Fibroblast of lung (primary cell): ENCODE data around the gene ZDHHC6. TPM values are rescaled to one million over a fixed set of nuclear protein-coding genes. Genes with fewer than 3 reads are reported as not detected.
A peak's percentile ranks its signal among the peaks of the same experiment; 100 is the strongest.

Experiments
- DNase-seq, 2 donors: peaks; one replicate each; pipeline versions ENCODE4 v3.0.0 to v3.0.0-alpha.2; 2010; ENCODE audit warnings: low read depth in 2 of 2
- H2AFZ ChIP-seq: 2 replicates; pipeline ENCODE4 v1.5.1; 2012; ENCODE audit warnings: low read length, control low read depth, inconsistent platforms
- H3K27ac ChIP-seq: 2 replicates; pipeline ENCODE4 v1.5.1; 2011; ENCODE audit warnings: low read length, control low read depth; ENCODE audit not compliant: insufficient read depth
- H3K27me3 ChIP-seq: 2 replicates; pipeline ENCODE4 v1.5.1; 2011; ENCODE audit warnings: mild to moderate bottlenecking, low read length; ENCODE audit not compliant: control insufficient read depth, insufficient read depth
- H3K36me3 ChIP-seq: 2 replicates; pipeline ENCODE4 v1.5.1; 2011; ENCODE audit warnings: low read length; ENCODE audit not compliant: control insufficient read depth, insufficient read depth
- H3K4me1 ChIP-seq: 2 replicates; pipeline ENCODE4 v1.5.1; 2011; ENCODE audit warnings: low read length; ENCODE audit not compliant: control insufficient read depth, insufficient read depth; ENCODE audit errors: extremely low read depth
- H3K4me2 ChIP-seq: 2 replicates; pipeline ENCODE4 v1.5.1; 2011; ENCODE audit warnings: low read length, control low read depth; ENCODE audit not compliant: insufficient read depth; ENCODE audit errors: extremely low read depth
- H3K4me3 ChIP-seq, 4 experiments: fragments of 200-600 bp in 1 of 4; sonication (generic) in 1 of 4; replicated peaks in 1 of 4; 2 replicates each; pipeline ENCODE4 v1.5.1; 2011 to 2016; ENCODE audit warnings: low read length in 4 of 4, low read depth in 3 of 4, mild to moderate bottlenecking in 3 of 4, control low read depth in 2 of 4, inconsistent platforms in 1 of 4, mixed read lengths in 1 of 4; ENCODE audit not compliant: insufficient read depth in 1 of 4; ENCODE audit errors: control extremely low read depth in 1 of 4
- H3K79me2 ChIP-seq: 2 replicates; pipeline ENCODE4 v1.5.1; 2012; ENCODE audit warnings: mild to moderate bottlenecking, low read length, inconsistent platforms; ENCODE audit not compliant: control insufficient read depth, insufficient read depth
- H3K9ac ChIP-seq: 2 replicates; pipeline ENCODE4 v1.5.1; 2011; ENCODE audit warnings: mild to moderate bottlenecking, low read length, control low read depth; ENCODE audit not compliant: insufficient read depth
- H3K9me3 ChIP-seq: 2 replicates; pipeline ENCODE4 v1.5.1; 2012; ENCODE audit warnings: low read depth, low read length; ENCODE audit not compliant: control insufficient read depth, insufficient read depth
- H4K20me1 ChIP-seq: 2 replicates; pipeline ENCODE4 v1.5.1; 2011; ENCODE audit warnings: low read length; ENCODE audit not compliant: control insufficient read depth, insufficient read depth; ENCODE audit errors: extremely low read depth
- EZH2 ChIP-seq: IDR thresholded peaks from 2 replicates; pipeline ENCODE4 v1.5.1; 2012; ENCODE audit warnings: low read length, control low read depth, mild to moderate bottlenecking; ENCODE audit errors: missing control alignments
- polyA plus RNA-seq, 2 donors: library from polyadenylated mRNA; depleted of rRNA in 1 of 2; stranded (reverse) in 1 of 2; unstranded in 1 of 2; fragments of >200 nt; gene quantifications; 2 replicates each; pipeline ENCODE4 v1.2.1, GENCODE V29; 2011 to 2012; ENCODE audit warnings: missing spikeins in 1 of 2
- total RNA-seq: library from RNA; depleted of rRNA; stranded (reverse); fragments of >200 nt; gene quantifications from 2 replicates; pipeline ENCODE4 v1.2.1, GENCODE V29; 2014
- TF ChIP-seq, protein P1 (sequence below), 2 donors: IDR thresholded peaks in 1 of 2; conservative IDR thresholded peaks in 1 of 2; 1 replicate in 1 of 2; 2 replicates in 1 of 2; pipeline ENCODE4 v1.5.1; 2011 to 2012; ENCODE audit warnings: low read length in 2 of 2, control low read depth in 1 of 2, inconsistent platforms in 1 of 2, low read depth in 1 of 2, mild to moderate bottlenecking in 1 of 2

The ZDHHC6 gene
- total and polyA plus RNA-seq, 2 donors (not counting 1 experiment from before 2014, with no cell fraction given): 29.9 to 37.8 TPM

DNA sequence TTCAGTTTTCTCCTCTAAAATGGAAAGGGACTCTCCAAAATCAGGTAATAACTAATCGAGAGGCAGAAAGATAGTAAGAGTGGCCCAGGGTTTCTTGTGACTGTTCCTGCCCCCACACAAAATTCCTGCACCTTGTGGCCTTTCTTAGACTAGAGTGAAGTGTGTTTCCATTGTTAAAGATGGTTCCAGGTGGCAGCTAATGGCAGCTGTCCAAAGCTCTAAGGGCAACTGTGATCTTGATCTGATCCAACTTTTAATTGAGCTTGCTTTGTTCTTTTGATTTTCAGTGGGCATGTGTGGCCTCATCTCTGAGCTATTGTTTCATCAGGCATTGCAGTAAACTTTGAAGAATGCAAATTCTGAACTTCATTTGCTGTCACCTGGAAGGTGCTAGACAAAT is 53.4 kb downstream of the ZDHHC6 start:
- Histone ChIP-seq H3K4me3 (no peak overlapping the region), H3K36me3 (no peaks in the 10 kb centered on the region), H3K27me3 (no peaks in the 10 kb centered on the region), H3K9ac (no peak overlapping the region), H4K20me1 (no peaks in the 10 kb centered on the region), H3K27ac (no peak overlapping the region), H3K9me3 (no peaks in the 10 kb centered on the region), H2AFZ (no peak overlapping the region), H3K4me2 (no peak overlapping the region), H3K79me2 (no peaks in the 10 kb centered on the region), H3K4me1 (no peaks in the 10 kb centered on the region)
- no peak for DNase-seq
- TF ChIP-seq, protein P1, sequence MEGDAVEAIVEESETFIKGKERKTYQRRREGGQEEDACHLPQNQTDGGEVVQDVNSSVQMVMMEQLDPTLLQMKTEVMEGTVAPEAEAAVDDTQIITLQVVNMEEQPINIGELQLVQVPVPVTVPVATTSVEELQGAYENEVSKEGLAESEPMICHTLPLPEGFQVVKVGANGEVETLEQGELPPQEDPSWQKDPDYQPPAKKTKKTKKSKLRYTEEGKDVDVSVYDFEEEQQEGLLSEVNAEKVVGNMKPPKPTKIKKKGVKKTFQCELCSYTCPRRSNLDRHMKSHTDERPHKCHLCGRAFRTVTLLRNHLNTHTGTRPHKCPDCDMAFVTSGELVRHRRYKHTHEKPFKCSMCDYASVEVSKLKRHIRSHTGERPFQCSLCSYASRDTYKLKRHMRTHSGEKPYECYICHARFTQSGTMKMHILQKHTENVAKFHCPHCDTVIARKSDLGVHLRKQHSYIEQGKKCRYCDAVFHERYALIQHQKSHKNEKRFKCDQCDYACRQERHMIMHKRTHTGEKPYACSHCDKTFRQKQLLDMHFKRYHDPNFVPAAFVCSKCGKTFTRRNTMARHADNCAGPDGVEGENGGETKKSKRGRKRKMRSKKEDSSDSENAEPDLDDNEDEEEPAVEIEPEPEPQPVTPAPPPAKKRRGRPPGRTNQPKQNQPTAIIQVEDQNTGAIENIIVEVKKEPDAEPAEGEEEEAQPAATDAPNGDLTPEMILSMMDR (conservative IDR thresholded peaks at IDR 0.05 in 1 of 2, IDR thresholded peaks at IDR 0.05 in 1 of 2; ENCODE audit: low read depth in 1 of 2, low read length in 2 of 2): no peak
- TF ChIP-seq EZH2: no peak

DNA sequence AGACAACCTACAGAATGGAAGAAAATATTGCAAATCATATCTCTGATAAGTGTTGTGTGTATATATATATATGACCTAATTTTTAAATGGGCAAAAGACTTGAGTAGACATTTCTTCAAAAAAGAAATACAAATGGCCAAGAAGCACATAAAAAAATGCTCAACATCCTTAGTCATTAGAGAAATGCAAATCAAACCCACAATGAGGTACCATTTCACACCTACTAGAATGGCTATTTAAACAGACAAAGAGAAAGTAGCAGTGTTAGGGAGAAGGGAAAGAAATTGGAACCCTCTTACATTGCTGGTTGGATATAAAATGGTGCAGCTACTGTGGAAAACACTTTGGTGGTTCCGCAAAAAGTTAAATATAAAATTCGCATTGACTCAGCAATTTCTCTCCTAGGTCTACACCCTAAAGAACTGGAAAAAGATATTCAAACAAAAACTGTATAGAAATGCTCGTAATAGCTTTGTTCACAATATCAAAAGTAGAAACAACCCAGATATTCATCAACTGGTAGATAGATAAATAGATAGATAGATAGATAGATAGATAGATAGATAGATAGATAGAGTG is 56.5 kb downstream of the ZDHHC6 start:
- no peak overlapping the region for H2AFZ ChIP-seq
- TF ChIP-seq, protein P1 (conservative IDR thresholded peaks at IDR 0.05 in 1 of 2, IDR thresholded peaks at IDR 0.05 in 1 of 2; ENCODE audit: low read depth in 1 of 2, low read length in 2 of 2): no peak
- TF ChIP-seq EZH2: no peak
- H3K4me3 ChIP-seq: no peak overlapping the region
- no peak overlapping the region for H3K4me2 ChIP-seq
- DNase-seq: no peak
- H3K27me3 ChIP-seq: no peaks in the 10 kb centered on the region
- H3K9me3 ChIP-seq: no peaks in the 10 kb centered on the region
- H3K27ac ChIP-seq: no peak overlapping the region
- no peak overlapping the region for H3K9ac ChIP-seq
- no peaks in the 10 kb centered on the region for H3K79me2 ChIP-seq
- no peaks in the 10 kb centered on the region for H3K4me1 ChIP-seq
- H4K20me1 ChIP-seq: no peaks in the 10 kb centered on the region
- H3K36me3 ChIP-seq: no peaks in the 10 kb centered on the region

DNA sequence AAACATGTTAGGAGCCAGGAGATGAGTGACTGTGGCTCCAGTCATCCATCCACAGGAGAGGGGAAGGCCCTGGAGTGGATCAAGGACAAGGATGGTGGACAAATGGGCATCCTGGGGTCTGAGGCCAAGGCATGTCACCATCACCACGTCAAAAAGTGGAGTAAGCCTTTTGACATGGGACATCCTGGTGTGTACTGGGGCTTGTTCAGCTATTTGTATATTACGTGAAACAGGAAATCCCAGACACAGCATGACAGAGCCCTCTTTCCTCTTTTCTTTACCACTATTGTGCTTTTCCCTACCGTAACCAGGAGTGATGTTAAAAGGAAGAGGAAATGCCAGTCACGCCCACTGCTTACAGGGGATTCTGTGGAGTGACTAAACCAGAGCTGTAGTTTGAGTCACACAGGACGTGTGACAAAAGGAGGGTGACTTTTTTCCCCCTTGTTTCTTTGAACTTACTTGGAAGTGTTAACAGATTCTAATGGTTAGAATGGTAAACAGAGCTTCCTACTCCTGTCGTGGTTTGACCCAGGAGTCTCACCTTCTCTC is 57.4 kb downstream of the ZDHHC6 start:
- H3K4me2 ChIP-seq: no peak overlapping the region
- peak overlapping the region; percentile 40 for H2AFZ ChIP-seq
- H3K4me3 ChIP-seq: no peak overlapping the region
- no peaks in the 10 kb centered on the region for H3K27me3 ChIP-seq
- H4K20me1 ChIP-seq: no peaks in the 10 kb centered on the region
- H3K27ac ChIP-seq: no peak overlapping the region
- H3K9me3 ChIP-seq: no peaks in the 10 kb centered on the region
- H3K4me1 ChIP-seq: no peaks in the 10 kb centered on the region
- TF ChIP-seq EZH2: no peak
- TF ChIP-seq, protein P1 (conservative IDR thresholded peaks at IDR 0.05 in 1 of 2, IDR thresholded peaks at IDR 0.05 in 1 of 2; ENCODE audit: low read depth in 1 of 2, low read length in 2 of 2): no peak
- H3K9ac ChIP-seq: no peak overlapping the region
- peak; percentile 5 to 49 for DNase-seq
- no peaks in the 10 kb centered on the region for H3K36me3 ChIP-seq
- H3K79me2 ChIP-seq: no peaks in the 10 kb centered on the region
